NCI-H446 treated with DMSO at 0.1 percent for 48 hours (cell line): Measurements from ENCODE around the gene DCST2.

Experiments used
- DNase-seq: peaks from one replicate; lab custom pipeline; 2025; lab: John Stamatoyannopoulos, UW

DCST2 gene

GRCh38 chr1:155069551-155070157 lies 36.1 kb upstream of the DCST2 start:
- peak; percentile 42 for DNase-seq

GRCh38 chr1:155068599-155068998 lies 35.0 kb upstream of the DCST2 start:
- DNase-seq, result no peak

GRCh38 chr1:155066777-155067176 lies 33.2 kb upstream of the DCST2 start:
- DNase-seq, result no peak

DNA sequence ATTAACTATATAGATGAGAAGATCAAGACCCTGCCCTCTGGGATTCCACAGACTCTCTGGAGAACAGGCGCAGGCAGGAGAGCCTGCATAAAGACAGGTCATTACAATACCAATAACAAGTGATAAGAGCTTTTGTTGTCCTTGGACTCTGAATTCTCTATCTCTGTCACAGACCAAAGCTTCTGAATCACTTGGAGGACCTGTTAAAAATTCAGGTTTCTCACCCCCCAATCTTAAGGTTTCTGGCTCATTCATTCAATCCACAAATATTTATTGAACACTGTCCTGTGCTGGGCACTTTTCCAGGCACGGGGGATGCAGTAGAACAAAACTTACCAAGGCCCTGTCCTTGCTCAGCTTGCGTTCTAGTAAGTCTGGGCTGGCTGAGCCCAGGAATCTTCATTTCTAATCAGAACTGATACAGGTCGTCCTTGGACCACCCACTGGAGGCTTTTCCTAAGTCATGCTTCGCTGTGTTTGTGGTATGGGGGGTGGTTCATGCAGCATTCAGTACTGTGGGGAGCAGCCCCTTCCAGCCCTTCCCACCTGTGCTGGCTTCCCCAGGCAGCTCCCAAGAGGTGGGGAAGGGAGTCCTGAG lies 31.4 kb upstream of the DCST2 start:
- no peak for DNase-seq

- no peak for DNase-seq
Observed at GRCh38 chr1:155064111-155064831, 30.7 kb upstream of the DCST2 start.

- DNase-seq, result peak; percentile 51
Observed at GRCh38 chr1:155063550-155064110, 30.0 kb upstream of the DCST2 start, which contains the start of gene EFNA4. TSS of gene EFNA4 (plus strand) at chr1:155063740. CDS start at chr1:155063824, 84 bp downstream.

DNA sequence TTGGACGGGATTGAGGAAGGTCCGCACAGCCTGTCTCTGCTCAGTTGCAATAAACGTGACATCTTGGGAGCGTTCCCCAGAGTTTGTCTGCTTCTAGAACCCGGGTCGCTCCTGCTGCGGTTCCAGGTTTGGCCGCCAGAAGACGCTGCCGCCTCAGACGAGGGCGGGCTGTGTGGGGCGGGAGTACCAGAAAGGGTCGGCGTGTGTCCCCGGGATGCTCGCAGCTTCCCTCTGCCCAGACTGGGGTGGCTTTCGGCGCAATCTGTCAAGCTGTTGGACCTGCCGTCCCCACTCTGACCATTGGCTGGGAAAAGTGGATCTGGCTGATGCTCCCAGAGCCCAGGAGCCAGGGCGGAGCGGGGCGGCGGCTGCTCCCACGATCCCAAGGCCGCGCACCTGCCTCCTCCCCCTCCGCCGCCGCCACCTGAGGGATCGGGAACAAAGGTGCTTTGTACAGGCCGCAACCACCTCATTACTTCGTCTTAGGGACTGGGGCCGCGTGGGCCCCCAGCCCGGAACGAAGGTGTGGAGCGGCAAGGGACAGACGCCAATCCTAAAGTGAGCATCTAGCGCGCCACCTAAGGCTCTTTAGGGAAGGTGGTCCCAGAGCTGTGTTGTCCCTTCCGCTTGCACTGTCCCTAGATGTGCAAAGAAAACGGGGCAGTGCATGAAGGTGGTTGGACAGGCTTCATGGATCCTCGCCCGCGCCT lies 29.3 kb upstream of the DCST2 start:
- no peak for DNase-seq

DNA sequence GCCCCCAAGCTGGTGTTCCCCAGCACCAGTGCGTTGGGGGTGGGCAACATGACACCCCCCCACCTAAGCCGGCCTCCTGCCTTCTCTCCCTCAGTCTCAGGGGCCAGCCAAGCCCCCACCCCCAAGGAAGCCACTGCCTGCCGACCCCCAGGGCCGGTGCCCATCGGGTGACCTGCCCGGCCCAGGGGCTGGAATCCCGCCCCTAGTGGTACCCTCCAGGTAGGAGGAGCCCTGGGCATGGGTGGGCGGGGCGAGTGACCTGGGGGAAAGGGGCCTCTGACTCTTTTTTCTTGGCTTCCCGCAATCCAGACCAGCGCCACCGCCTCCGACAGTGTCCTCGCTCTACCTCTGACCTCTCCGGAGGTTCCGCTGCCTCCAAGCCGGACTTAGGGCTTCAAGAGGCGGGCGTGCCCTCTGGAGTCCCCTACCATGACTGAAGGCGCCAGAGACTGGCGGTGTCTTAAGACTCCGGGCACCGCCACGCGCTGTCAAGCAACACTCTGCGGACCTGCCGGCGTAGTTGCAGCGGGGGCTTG lies 28.6 kb upstream of the DCST2 start:
- DNase-seq, result no peak

DNA sequence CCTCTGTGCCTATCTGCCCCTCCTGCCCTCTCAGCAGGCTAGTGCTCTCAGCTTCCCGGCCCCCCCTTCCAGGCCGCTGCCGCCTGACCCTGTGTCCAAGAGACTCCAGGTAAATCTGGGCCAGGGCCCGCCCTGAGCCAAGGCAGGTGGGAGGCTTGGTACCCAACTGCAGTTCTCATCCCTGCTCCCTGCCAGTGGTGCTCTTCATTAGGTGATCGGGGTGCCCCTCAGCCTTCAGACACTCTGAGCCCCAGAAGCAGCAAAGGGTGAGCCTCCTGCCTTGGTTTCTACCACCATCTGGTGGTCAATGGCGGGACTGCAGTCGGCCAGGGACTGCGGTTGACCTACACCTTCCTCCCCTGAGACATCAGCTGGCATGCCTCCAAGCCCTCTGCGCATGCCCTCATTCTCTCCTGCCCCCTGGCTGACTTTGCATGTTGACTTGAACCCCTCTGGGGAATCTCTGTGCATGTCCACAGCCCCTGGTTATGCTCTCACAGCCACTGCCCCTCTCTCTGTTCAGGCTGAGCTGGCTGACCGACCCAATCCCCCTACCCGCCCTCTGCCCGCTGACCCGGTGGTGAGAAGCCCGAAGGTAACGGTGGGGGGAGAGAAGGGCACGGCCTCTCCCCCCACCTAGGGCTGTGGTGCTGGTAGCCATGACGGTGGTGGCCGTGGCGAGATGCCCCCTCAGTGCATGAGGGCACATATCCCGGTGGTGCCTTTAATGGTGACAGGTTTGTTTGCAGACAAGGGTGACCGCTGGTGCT lies 28.0 kb upstream of the DCST2 start:
- DNase-seq, result peak; percentile 21

- DNase-seq, result no peak
Observed at GRCh38 chr1:155060736-155061135, 27.2 kb upstream of the DCST2 start.

DNA sequence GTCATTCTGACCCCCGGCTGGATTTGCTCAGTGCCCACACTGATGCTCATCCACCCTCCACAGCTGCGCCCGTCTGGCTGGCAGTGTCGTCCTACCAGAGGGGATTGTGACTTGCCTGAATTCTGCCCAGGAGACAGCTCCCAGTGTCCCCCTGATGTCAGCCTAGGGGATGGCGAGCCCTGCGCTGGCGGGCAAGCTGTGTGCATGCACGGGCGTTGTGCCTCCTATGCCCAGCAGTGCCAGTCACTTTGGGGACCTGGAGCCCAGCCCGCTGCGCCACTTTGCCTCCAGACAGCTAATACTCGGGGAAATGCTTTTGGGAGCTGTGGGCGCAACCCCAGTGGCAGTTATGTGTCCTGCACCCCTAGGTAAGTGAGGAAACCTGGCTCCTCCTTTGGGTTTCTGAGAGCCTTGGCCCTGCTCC lies 24.2 kb upstream of the DCST2 start:
- DNase-seq, result no peak

GRCh38 chr1:155057104-155057503 lies 23.5 kb upstream of the DCST2 start:
- DNase-seq, result no peak

DNA sequence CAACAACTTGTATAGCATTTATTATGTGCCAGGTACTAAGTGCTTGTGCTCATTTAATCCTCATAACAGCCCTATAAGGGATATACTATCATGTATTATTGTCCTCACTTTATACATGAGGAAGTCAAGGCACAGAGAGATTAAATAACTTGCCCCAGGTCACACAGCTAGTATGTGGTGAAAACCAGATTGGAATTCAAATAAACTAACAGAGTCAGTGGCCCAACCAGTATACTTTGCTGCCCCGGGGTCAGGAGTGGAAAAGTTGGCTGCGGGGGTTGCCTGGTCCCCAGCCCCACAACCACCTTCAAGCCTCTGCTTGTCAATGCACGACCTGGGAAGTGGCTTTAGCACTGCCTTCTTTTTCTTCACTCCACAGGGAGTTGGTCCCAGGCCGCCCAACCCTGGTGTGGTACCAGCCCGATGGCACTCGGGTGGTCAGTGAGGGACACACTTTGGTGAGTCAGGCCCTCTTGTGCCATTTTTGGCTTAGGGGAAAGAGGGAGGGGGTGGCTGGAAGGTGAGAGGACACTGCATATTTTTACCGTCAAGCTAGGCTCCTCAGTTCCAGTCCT lies 20.0 kb upstream of the DCST2 start:
- no peak for DNase-seq

GRCh38 chr1:155052439-155053395 lies 19.1 kb upstream of the DCST2 start:
- DNase-seq, result no peak

DNA sequence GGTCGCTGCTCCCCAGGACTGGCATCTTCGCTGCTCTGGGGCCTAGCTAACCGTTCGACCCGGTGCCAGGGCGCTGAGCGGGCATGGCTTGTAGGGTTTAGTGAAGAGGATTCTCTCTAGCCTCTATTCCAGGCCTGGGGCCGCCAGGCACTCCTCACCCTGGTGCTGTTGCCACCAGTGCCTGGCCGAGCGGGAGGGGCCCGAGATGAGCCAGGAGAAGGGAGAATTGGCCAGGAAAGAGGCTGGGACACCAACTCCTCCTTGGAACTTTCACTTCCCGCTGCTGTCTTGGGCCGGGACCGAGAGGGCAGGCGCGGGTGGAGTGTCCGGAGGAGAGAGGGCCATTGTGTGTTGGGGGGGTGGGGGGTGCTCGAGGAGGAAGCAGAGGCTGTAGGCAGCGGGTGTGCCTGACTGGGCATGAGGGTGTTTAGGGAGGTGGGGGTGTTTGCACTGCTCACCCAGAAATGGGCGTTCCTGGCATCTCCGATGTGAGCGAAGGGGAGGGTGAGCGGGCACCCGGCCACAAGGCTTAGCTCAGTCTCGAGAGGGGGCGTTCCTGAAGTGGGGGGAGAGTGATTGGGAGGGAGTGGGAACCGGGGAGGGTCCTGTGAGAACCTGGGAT lies 18.3 kb upstream of the DCST2 start:
- DNase-seq, result no peak

- DNase-seq, result no peak
Observed at GRCh38 chr1:155051342-155051776, 17.8 kb upstream of the DCST2 start.

- DNase-seq, result peak; percentile 31
Observed at GRCh38 chr1:155050560-155051341, 17.2 kb upstream of the DCST2 start, which contains the start of gene ADAM15. TSS of gene ADAM15 (plus strand) at chr1:155051316. CDS start at chr1:155051387, 71 bp downstream.
